ENCODE results near the gene ZBTB39.
A peak's percentile ranks its signal among the peaks of the same experiment; 100 is the strongest.
"Not testable (repeated sequence)": the region's sequence is repeated elsewhere in the genome, so short reads cannot be mapped to it uniquely, and the experiment has no call there.

ZBTB39 gene

DNA sequence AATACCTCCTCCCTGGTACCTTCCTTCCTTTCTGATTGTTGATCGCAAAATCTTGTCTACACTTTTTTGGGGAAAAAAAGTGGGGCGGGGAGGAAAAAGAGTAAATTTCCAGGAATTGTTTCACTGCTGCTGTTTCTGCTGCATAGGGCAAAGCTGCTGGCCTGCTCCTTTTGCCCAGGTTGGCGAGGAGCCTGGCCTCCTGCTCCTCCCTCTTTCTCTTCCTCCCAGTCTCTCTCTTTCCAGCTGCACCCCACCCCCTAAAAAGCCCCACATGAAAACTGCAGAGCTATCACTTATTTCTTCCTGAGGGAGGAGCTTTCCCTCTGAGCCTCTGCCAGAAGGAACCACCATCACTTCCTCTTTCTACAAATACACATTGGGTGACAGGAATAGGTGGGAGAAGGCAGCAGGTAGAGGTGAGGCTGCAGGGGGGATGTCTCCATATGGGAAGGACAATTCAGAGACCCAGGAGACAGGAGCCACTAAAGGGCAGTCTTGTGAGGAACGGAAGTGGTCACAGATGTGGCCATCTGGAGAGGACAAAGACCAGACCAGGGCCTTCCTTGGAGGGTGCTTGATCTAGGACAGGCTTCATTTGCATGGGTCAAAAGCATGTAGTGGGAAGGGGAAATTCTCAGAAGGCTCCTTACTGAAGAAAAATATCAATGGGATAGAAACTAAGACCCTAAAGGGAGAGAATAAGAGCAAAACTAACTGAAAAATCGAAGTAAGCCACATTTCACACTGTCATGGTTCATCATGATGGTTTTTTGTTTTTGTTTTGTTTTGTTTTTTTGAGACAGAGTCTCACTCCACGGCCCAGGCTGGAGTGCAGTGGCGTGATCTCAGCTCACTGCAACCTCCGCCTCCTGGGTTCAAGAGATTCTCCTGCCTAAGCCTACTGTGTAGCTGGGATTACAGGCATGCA, 14.8 kb downstream of the ZBTB39 start:
- FAIRE-seq (no peak), DNase-seq (ENCODE audit: insufficient read length, low spot score) (no peak)
- TF ChIP-seq, protein P1, sequence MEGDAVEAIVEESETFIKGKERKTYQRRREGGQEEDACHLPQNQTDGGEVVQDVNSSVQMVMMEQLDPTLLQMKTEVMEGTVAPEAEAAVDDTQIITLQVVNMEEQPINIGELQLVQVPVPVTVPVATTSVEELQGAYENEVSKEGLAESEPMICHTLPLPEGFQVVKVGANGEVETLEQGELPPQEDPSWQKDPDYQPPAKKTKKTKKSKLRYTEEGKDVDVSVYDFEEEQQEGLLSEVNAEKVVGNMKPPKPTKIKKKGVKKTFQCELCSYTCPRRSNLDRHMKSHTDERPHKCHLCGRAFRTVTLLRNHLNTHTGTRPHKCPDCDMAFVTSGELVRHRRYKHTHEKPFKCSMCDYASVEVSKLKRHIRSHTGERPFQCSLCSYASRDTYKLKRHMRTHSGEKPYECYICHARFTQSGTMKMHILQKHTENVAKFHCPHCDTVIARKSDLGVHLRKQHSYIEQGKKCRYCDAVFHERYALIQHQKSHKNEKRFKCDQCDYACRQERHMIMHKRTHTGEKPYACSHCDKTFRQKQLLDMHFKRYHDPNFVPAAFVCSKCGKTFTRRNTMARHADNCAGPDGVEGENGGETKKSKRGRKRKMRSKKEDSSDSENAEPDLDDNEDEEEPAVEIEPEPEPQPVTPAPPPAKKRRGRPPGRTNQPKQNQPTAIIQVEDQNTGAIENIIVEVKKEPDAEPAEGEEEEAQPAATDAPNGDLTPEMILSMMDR (IDR thresholded peaks at IDR 0.05; ENCODE audit: insufficient read depth, missing control alignments) = no peak

DNA sequence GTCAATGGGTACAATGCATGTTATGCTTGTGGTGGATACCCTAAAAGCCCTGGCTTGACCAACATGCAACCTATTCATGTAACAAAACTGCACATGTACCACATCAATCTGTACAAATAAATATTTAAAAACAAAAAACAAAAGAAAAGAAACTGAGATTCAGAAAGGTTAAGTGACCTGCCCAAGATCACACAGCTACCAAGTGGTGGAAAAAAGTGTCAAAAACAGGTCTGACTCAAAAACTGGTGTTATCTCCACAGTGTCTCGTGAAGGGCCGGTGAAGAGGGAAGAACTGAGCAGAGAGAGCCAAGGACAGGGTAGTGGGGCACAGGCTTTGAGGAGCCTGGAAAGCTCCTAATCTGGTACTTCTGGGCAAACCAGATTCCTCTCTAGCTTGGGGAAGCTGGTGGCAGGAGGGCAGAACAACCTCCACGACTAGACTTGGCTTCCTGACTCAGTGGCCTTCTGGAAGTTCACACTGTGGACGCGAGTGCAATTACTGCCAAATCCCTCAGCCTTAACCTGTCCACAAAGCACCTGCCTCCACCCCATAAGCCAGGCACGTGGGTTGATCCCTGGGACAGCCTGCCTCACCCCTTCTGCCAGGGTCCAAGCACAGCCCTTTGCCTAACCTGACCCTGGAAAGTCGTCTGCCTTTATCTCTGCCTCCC, 15.6 kb downstream of the ZBTB39 start:
- no peak for FAIRE-seq
- TF ChIP-seq, protein P1 (IDR thresholded peaks at IDR 0.05; ENCODE audit: insufficient read depth, missing control alignments) = no peak

DNA sequence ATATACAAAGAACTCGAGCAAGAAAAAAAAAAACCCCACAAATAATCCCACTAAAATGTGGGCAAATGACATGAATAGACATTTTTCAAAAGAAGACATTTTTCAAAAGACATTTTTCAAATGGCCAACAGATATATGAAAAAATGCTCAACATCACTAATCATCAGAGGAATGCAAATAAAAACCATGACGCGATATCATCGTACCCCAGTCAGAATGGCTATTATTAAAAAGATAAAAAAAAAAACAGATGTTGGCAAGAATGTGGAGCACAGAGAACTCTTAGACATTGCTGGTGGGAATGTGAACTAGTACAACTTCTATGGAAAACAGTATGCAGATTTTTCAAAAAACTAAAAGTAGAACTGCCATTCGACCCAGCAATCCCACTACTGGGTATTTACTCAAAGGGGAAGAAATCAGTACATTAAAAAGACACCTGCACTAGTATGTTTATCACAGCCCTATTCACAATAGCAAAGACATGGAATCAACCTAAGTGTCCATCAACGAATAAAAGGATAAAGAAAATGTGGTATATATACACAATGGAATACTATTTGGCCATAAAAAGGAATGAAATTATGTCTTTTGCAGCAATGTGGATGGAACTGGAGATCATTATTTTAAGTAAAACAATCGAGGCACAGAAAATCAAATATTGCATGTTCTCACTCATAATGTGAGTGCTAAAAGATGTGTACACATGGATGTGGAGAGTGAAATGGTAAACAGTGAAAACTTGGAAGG, 16.3 kb downstream of the ZBTB39 start:
- TF ChIP-seq, protein P1 (IDR thresholded peaks at IDR 0.05; ENCODE audit: insufficient read depth, missing control alignments) = no peak
- no peak for FAIRE-seq
- no peak for DNase-seq (ENCODE audit: insufficient read length, low spot score)

More for the DNA sequence above, 15.6 kb downstream of the ZBTB39 start:
- DNase-seq (ENCODE audit: insufficient read length, low spot score) = no peak

DNA sequence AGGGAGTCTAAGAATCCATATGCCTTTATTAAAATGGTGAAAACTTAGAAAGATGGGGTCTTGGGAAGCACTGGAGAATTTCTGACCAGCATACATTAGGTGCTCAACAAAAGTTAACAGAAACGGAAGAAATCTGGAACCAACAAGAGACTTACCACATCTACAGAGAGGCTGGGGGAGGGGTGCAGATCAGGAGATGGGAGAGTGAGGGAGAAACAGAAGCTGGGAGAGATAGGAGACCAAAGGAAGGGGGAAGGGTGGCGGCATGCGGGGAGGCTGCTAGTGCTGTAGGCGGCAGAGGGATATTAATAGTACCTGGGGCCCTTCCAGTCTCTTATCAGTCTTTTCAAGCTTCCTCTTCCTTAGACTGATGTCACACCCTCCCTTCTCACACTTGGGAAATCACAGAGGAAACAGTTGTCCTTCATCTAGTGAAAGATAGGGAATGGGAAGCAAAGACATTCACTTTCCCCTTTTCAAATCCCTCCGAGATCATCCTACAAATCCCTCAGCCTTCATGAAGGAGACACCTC, 18.1 kb downstream of the ZBTB39 start:
- FAIRE-seq (no peak), DNase-seq (ENCODE audit: insufficient read length, low spot score) (no peak)
- TF ChIP-seq, protein P1 (IDR thresholded peaks at IDR 0.05; ENCODE audit: insufficient read depth, missing control alignments) = no peak

DNA sequence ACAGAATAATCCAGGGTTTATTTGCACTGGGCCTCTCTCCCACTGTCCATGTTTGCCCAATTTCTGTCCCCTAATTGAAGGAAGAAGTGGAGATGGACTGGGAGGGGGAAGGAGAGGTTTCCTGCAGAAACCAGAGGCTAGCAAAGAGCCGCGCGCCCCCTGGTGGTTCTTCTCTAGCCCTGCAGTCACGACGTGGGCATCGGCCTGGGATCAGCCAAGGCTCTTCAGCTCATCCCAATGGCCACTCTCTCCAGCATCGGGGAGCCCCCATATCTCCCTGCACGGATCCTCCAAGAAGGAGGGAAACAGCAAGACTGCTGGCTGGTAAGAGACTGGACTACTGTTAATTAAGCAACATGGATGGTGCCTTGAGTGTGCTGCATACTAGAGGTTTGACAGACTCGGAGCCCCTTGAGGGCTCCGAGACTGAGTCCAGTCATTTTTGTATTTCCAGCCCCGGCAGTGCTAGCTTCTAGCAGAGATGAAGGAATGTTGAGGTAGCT, 18.7 kb downstream of the ZBTB39 start:
- TF ChIP-seq, protein P1 (IDR thresholded peaks at IDR 0.05; ENCODE audit: insufficient read depth, missing control alignments) = peak; percentile 94
- FAIRE-seq (no peak), DNase-seq (ENCODE audit: insufficient read length, low spot score) (peak; percentile 49)

DNA sequence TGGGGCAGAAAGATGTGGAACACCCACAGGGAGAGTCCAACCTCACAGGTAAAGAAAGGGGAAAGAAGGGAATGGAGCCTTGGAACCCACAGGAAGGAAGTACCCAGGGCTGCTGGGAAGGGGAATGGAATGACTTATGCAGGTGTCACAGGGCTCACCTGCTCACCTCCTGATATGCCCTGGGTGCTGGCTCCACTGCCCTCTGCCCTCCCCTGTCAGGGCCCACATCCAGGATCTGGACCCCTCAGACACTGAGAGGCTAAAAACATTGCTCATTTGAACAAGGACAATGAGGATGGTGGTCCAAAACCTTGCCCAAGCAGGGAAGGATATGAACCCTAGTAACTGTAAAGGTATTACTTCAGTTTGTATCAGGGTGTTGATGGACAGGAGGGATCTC, 19.3 kb downstream of the ZBTB39 start:
- TF ChIP-seq, protein P1 (IDR thresholded peaks at IDR 0.05; ENCODE audit: insufficient read depth, missing control alignments) = no peak
- DNase-seq (ENCODE audit: insufficient read length, low spot score) (no peak), FAIRE-seq (no peak)

DNA sequence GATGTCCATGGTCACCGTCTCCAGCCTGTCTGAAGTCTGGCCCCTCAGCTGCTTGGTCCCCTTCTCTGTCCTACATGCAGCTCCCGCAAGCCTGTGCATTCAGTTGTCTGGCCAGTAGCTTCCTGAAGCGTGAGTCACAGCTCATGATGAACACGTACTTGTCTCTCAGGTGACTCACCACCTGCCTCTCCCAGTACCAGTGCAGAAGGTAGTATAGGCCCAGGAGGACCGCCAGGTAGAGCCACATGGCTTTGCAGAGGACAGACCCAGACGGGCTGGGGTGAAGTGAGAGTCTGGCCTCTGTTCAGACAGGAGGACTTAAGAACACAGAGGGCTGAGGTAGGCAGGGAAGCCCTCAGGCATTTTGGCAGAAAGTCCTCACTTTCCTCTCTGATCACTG, 20.6 kb downstream of the ZBTB39 start:
- not testable (repeated sequence) for DNase-seq (ENCODE audit: insufficient read length, low spot score)

More for the DNA sequence above, 20.6 kb downstream of the ZBTB39 start:
- FAIRE-seq = not testable (repeated sequence)
